ENCODE data around the gene OR5A2. TPM values are rescaled to one million over a fixed set of nuclear protein-coding genes. Genes with fewer than 3 reads are reported as not detected.
"Not testable (repeated sequence)": the region's sequence is repeated elsewhere in the genome, so short reads cannot be mapped to it uniquely, and the experiment has no call there.

The OR5A2 gene
- total RNA-seq, 2 donors from 2014 or later, result not detected

GRCh38 chr11:59400461-59401261 is 25.6 kb downstream of the OR5A2 start:
- ATAC-seq (no peak), DNase-seq (no peak)
- intact Hi-C loops (cut with DNase I, micrococcal nuclease), result no loop called here

- ATAC-seq (no peak), DNase-seq (no peak)
- intact Hi-C loops (cut with DNase I, micrococcal nuclease), result no loop called here
Measured at GRCh38 chr11:59394186-59394585, 32.0 kb downstream of the OR5A2 start.

DNA sequence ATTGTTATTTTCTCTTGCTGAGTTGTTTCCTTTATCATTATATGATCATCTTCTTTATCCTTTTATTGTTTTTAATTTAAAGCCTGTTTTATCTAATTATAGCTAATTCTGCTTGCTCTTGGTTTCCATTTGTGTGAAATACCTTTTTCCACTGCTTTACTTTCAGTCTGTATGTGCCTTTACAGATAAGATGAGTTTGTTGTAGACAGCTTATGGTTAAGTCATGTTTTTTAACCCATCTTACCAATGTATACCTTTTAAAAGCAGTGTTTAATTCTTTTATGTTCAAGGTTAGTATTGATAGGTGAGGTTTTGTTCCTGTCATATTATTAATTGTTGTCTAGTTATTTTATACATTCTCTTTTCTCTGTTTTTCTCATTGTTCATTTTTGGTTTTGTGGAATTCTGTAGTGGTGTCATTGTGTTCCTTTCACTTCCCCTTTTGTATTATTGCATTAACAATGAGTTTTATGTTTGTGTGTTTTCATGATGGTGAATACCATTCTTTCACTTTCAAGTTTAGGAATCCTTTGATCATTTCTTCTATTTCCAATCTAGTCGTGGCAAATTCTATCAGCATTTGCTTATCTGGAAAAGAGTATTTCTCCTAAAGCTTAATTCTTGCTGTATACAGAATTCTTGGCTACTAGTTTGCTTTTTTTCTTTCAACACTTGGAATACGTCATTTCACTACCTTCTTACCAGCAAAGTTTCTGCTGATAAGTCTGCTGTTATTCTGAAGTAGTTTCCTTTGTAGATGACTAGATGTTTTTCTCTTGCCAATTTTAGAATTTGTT is 45.8 kb downstream of the OR5A2 start:
- no peak for ATAC-seq
- intact Hi-C loops (cut with DNase I, micrococcal nuclease), result no loop called here

GRCh38 chr11:59372324-59372723 is 53.9 kb downstream of the OR5A2 start:
- intact Hi-C loops (cut with DNase I, micrococcal nuclease); DNase-seq; ATAC-seq: not testable (repeated sequence)

More for the DNA sequence above, 45.8 kb downstream of the OR5A2 start:
- DNase-seq, result no peak

DNA sequence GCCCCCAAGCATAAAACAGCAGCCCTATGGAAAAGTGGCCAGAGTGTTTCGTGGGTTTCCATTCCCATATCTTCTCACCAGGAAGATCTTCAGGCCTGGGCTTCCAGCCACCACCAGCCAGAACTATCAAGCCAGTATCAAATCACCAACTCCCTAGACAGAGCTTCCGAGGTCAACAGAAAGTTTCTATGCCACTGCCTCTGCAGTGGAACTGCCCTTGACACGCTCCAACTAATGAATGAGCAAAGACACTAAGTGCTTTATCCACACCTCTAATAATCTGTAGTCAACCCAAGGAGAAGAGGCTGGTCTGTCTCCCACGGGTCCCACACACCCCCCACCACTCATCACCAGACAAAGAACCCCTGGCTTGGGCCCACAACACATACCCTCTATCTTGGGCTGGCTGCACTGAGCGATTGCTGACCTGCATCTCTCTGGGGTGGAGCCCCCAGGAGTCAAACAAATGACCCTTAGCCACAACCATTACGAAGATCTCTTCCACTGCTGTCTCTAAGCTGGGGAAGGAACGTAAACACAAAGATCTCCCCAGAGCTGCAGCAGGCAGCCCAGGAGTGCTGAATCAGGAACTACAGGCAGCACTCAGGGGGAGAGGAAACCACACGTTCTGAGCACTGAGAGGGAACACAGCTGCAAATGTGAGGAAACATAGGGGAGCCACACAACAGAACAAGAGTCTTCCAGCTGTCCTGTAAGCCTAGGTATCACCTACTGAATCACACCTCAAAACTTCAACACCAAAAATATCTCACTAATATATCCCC is 57.8 kb downstream of the OR5A2 start:
- intact Hi-C loops (cut with DNase I, micrococcal nuclease), result no loop called here
- DNase-seq, result no peak
- ATAC-seq, result no peak

Other genes with a start within 250 kb of the OR5A2 start
- 10 to 100 TPM in 1 of 2 donors, 1 to 10 TPM in 1; 5.0 to 24.2 TPM for gene MPEG1, start 213.5 kb downstream of the OR5A2 start, total RNA-seq
- gene OR5AN1, start 67.5 kb downstream of the OR5A2 start, total RNA-seq, result not detected
- gene OR5A1, start 10.1 kb upstream of the OR5A2 start, total RNA-seq, result not detected
- not detected for gene OR4D6, start 30.5 kb upstream of the OR5A2 start, total RNA-seq
- not detected for gene OR4D10, start 46.9 kb upstream of the OR5A2 start, total RNA-seq
- gene OR4D11, start 77.2 kb upstream of the OR5A2 start, total RNA-seq, result not detected
- not detected for gene OR4D9, start 85.1 kb upstream of the OR5A2 start, total RNA-seq
- 10 to 100 TPM; 51.3 to 62.1 TPM for gene OSBP, start 189.4 kb upstream of the OR5A2 start, total RNA-seq
- 10 to 100 TPM; 33.9 to 38.1 TPM for gene PATL1, start 242.6 kb upstream of the OR5A2 start, total RNA-seq